ENCODE data around the gene MID1.

MID1 gene

DNA sequence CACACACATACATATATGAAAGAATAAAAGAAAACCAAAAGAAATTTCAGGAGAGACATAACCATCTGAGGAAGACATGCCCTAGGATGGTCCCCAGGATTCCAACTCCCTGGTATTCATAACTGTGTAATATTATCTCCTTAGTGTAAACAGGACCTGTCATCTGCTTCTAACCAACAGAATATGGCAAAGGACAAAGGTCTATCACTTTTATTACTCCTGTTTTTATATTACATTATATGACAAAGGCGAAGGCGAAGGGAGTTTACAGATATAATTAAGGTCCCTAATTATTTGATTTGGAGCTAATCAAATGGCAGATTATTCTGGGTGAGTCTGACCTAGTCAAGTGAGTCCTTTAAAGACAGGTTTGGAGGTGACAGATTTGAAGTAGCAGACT, 155.1 kb downstream of the MID1 start:
- Mint-ChIP-seq H3K27me3 (no peaks in the 10 kb centered on the region), H3K36me3 (no peaks in the 10 kb centered on the region), H3K9me3 (no peaks in the 10 kb centered on the region), H3K4me3 (no peak overlapping the region), H3K4me1 (no peaks in the 10 kb centered on the region), H3K27ac (no peak overlapping the region)
- DNase-seq = no peak
- CTCF ChIA-PET = no interaction called here

- Mint-ChIP-seq H3K27me3 (no peaks in the 10 kb centered on the region), H3K9me3 (peaks cover 3% of the 10 kb centered on the region), H3K27ac (no peak overlapping the region), H3K36me3 (no peaks in the 10 kb centered on the region), H3K4me3 (no peak overlapping the region), H3K4me1 (no peaks in the 10 kb centered on the region)
- DNase-seq = no peak
- CTCF ChIA-PET = no interaction called here
Measured at GRCh38 chrX:10457092-10457491, 163.3 kb downstream of the MID1 start.

DNA sequence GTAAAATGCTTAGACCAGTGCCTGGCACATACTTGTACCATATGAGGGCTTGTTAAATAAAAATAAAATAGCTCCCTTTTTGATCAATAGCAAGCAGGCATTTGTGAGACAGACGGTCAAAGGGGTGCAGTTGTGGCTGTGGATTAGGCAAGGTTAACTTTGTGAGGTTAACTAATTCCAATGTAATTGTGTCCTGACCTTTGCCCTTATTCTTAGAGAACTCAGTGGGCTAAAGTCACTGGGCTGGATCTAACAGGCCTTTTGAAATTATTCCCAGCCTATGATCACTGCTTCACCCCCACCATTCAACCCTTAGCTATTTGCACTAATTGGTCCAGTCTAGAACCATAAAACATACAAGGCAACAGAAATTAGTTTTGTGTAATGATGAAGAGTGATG, 166.4 kb downstream of the MID1 start:
- Mint-ChIP-seq H3K9me3 (peaks cover 3% of the 10 kb centered on the region), H3K4me3 (no peak overlapping the region), H3K27ac (no peak overlapping the region), H3K36me3 (no peaks in the 10 kb centered on the region), H3K27me3 (no peaks in the 10 kb centered on the region), H3K4me1 (no peaks in the 10 kb centered on the region)
- no peak for DNase-seq
- CTCF ChIA-PET = no interaction called here

- H3K27me3 Mint-ChIP-seq = no peaks in the 10 kb centered on the region
- H3K4me3 Mint-ChIP-seq = no peak overlapping the region
- DNase-seq = no peak
Measured at GRCh38 chrX:10450959-10451355, 169.4 kb downstream of the MID1 start.

GRCh38 chrX:10450229-10450958, 170.0 kb downstream of the MID1 start:
- no peaks in the 10 kb centered on the region for H3K4me1 Mint-ChIP-seq
- no peak overlapping the region for H3K27ac Mint-ChIP-seq
- no peak for DNase-seq
- H3K36me3 Mint-ChIP-seq = no peaks in the 10 kb centered on the region
- no peaks in the 10 kb centered on the region for H3K9me3 Mint-ChIP-seq
- no peaks in the 10 kb centered on the region for H3K27me3 Mint-ChIP-seq
- H3K4me3 Mint-ChIP-seq = no peak overlapping the region
- CTCF ChIA-PET = no interaction called here

More at GRCh38 chrX:10450959-10451355, 169.4 kb downstream of the MID1 start:
- CTCF ChIA-PET = no interaction called here
- Mint-ChIP-seq H3K36me3 (no peaks in the 10 kb centered on the region), H3K27ac (no peak overlapping the region), H3K9me3 (no peaks in the 10 kb centered on the region), H3K4me1 (no peaks in the 10 kb centered on the region)

GRCh38 chrX:10447564-10448214, 172.7 kb downstream of the MID1 start:
- no peaks in the 10 kb centered on the region for H3K36me3 Mint-ChIP-seq
- no peak for DNase-seq
- CTCF ChIA-PET = no interaction called here
- no peaks in the 10 kb centered on the region for H3K4me1 Mint-ChIP-seq
- H3K27me3 Mint-ChIP-seq = no peaks in the 10 kb centered on the region
- no peaks in the 10 kb centered on the region for H3K9me3 Mint-ChIP-seq
- H3K4me3 Mint-ChIP-seq = no peak overlapping the region
- no peak overlapping the region for H3K27ac Mint-ChIP-seq

- H3K9me3 Mint-ChIP-seq = no peaks in the 10 kb centered on the region
- H3K36me3 Mint-ChIP-seq = no peaks in the 10 kb centered on the region
- no peak overlapping the region for H3K4me3 Mint-ChIP-seq
- H3K4me1 Mint-ChIP-seq = no peaks in the 10 kb centered on the region
- CTCF ChIA-PET = no interaction called here
- DNase-seq = no peak
- H3K27me3 Mint-ChIP-seq = no peaks in the 10 kb centered on the region
- no peak overlapping the region for H3K27ac Mint-ChIP-seq
Measured at GRCh38 chrX:10444204-10444603, 176.2 kb downstream of the MID1 start.

GRCh38 chrX:10441464-10441863, 178.9 kb downstream of the MID1 start:
- Mint-ChIP-seq H3K9me3 (no peaks in the 10 kb centered on the region), H3K4me3 (no peak overlapping the region), H3K27ac (no peak overlapping the region), H3K27me3 (no peaks in the 10 kb centered on the region), H3K36me3 (no peaks in the 10 kb centered on the region), H3K4me1 (no peaks in the 10 kb centered on the region)
- no peak for DNase-seq
- CTCF ChIA-PET = no interaction called here

DNA sequence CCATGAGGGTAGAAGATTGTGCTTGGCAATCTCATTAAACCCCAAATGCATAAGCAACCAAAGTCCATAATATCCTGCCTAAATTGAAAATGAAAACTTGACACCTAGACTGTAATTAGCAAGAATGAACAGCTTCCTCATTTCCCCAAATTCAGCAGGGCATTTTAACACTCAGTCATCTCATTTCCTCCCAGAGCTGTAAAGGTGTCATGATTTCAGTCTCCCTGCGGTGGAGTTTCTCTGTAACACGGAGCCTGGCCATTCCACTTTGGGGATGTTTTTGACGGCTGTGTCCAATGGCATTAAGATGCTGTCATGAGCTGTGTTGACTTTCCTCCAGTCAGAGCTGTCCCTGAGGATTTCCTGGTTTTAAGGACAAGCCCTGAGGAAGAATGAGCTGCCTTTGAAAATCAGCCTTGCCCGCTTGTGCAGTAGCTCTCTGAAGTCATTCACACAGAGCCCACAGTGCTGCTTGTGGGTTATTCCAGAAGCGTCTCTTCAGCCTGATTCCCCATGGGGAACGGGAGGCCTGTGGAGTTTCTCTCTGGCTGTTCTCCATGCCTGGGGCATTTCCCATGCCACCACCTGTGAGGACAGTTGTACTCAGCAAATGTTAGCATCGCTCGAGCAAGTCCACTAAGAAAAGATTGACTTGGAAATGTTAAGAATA, 187.0 kb downstream of the MID1 start:
- DNase-seq = no peak
- H3K4me3 Mint-ChIP-seq = no peak overlapping the region
- H3K27ac Mint-ChIP-seq = no peak overlapping the region
- CTCF ChIA-PET = no interaction called here
- H3K36me3 Mint-ChIP-seq = no peaks in the 10 kb centered on the region
- H3K4me1 Mint-ChIP-seq = no peaks in the 10 kb centered on the region
- H3K9me3 Mint-ChIP-seq = no peaks in the 10 kb centered on the region
- H3K27me3 Mint-ChIP-seq = no peaks in the 10 kb centered on the region

- no peaks in the 10 kb centered on the region for H3K4me1 Mint-ChIP-seq
- no peak for DNase-seq
- H3K4me3 Mint-ChIP-seq = no peak overlapping the region
- H3K27ac Mint-ChIP-seq = no peak overlapping the region
- H3K27me3 Mint-ChIP-seq = no peaks in the 10 kb centered on the region
- no peaks in the 10 kb centered on the region for H3K9me3 Mint-ChIP-seq
- CTCF ChIA-PET = no interaction called here
- no peaks in the 10 kb centered on the region for H3K36me3 Mint-ChIP-seq
Measured at GRCh38 chrX:10429908-10430307, 190.5 kb downstream of the MID1 start.

- CTCF ChIA-PET = no interaction called here
- no peaks in the 10 kb centered on the region for H3K9me3 Mint-ChIP-seq
- no peak overlapping the region for H3K4me3 Mint-ChIP-seq
- H3K4me1 Mint-ChIP-seq = no peaks in the 10 kb centered on the region
- no peaks in the 10 kb centered on the region for H3K27me3 Mint-ChIP-seq
- no peaks in the 10 kb centered on the region for H3K36me3 Mint-ChIP-seq
- no peak overlapping the region for H3K27ac Mint-ChIP-seq
- no peak for DNase-seq
Measured at GRCh38 chrX:10427249-10427648, 193.1 kb downstream of the MID1 start.

GRCh38 chrX:10423716-10424115, 196.7 kb downstream of the MID1 start:
- DNase-seq = no peak
- Mint-ChIP-seq H3K27me3 (no peaks in the 10 kb centered on the region), H3K36me3 (no peaks in the 10 kb centered on the region), H3K27ac (no peak overlapping the region), H3K9me3 (no peaks in the 10 kb centered on the region), H3K4me3 (no peak overlapping the region), H3K4me1 (no peaks in the 10 kb centered on the region)
- CTCF ChIA-PET = no interaction called here

DNA sequence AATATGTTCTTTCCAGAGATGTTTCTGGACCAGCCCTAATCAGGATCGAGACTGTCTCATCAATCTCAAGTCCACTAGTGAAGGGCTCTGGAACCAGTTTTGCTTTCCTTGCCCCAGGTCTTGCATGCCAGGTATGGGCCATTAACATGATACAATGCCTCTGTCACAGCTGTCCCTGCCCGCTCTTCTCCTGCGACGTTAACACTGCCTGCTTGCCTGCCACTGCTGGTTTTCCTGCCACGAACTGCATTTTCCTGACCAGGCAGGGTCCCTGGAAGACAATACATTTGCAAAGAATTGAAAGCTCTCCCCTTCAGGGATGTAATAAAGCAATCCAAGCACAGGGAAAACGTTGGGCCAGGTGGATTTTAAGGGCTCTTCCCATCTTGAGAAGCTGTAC, 200.3 kb downstream of the MID1 start:
- Mint-ChIP-seq H3K4me1 (no peaks in the 10 kb centered on the region), H3K4me3 (no peak overlapping the region), H3K27ac (no peak overlapping the region), H3K36me3 (no peaks in the 10 kb centered on the region), H3K27me3 (no peaks in the 10 kb centered on the region), H3K9me3 (no peaks in the 10 kb centered on the region)
- DNase-seq = no peak
- CTCF ChIA-PET = no interaction called here

DNA sequence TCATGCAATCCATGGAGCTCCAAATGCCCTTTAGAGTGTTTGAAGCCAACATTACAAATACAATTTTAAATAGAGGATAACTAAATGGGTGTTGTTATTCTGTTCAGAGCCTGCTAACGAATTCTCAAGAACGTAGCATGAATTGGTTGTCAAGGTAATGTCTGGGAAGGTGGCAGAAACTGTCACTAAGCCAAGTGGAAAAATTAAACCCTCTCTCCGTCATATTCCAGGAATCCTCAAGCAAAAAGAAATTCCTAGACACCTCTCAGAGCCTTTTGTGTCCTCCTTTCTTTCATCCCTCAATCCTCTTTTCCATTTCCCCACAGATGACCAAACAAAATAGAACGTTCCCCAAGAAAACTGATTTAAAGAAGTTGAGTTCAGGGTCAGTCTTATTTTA, 204.0 kb downstream of the MID1 start:
- Mint-ChIP-seq H3K27me3 (no peaks in the 10 kb centered on the region), H3K27ac (no peak overlapping the region), H3K4me1 (no peaks in the 10 kb centered on the region), H3K36me3 (no peaks in the 10 kb centered on the region), H3K4me3 (no peak overlapping the region), H3K9me3 (no peaks in the 10 kb centered on the region)
- CTCF ChIA-PET = no interaction called here
- no peak for DNase-seq

DNA sequence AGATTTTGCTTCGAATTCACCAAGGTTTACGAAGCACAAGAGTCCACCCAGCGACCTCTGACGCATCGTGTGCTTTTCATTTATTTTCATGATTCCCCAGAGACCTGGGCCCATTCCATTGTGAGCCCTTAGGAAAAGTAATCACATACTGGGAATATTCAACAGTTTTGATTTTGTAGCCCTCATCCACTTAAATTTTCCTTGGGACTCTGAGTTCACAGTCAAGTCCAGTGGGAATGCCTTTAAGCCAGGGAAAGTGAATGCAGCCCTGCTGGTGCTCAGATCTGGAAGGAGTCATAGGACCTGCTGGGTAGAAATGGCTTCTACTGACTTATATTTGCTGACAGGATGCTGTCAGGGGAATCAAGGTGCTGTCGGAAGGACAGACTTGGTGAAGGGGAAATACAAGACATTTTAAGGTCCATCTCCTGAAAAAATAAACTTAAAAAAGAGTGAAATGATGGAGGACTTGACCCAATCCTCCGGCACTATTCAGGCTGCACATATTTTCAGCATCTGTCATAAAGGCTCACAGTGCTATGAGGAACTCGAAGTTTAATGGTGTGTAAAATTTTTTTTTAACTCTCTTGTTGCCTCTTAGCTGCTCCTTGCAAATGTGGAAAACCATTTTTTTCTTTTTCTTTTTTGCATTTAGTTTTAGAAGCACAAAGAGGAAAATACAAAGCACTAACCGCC, 204.9 kb downstream of the MID1 start:
- Mint-ChIP-seq H3K27me3 (no peaks in the 10 kb centered on the region), H3K4me1 (no peaks in the 10 kb centered on the region), H3K36me3 (no peaks in the 10 kb centered on the region), H3K4me3 (no peak overlapping the region), H3K9me3 (no peaks in the 10 kb centered on the region), H3K27ac (no peak overlapping the region)
- CTCF ChIA-PET = no interaction called here
- no peak for DNase-seq

Data from activated naive CD4-positive, alpha-beta T cell treated with anti-CD3 and anti-CD28 coated beads, Interleukin-2, amount 10 ng/mL, durations not matched to agents 7 days and 5 days (primary cell).